NCI-H2029 (cell line): ENCODE measurements around the gene VAV1.
"Not testable (repeated sequence)": the region's sequence is repeated elsewhere in the genome, so short reads cannot be mapped to it uniquely, and the experiment has no call there.

ENCODE experiments used
- DNase-seq: peaks from one replicate; lab custom pipeline; 2025; lab: John Stamatoyannopoulos, UW

Gene VAV1

GRCh38 chr19:6819323-6819722 is 46.8 kb downstream of the VAV1 start:
- DNase-seq: no peak

- DNase-seq: no peak
Measured at GRCh38 chr19:6820237-6820636, 47.7 kb downstream of the VAV1 start.

- no peak for DNase-seq
Measured at GRCh38 chr19:6821639-6822310, 49.3 kb downstream of the VAV1 start.

GRCh38 chr19:6822311-6822670 is 49.8 kb downstream of the VAV1 start:
- DNase-seq: peak; percentile 67

- no peak for DNase-seq
Measured at GRCh38 chr19:6825076-6825774, 52.7 kb downstream of the VAV1 start.

GRCh38 chr19:6826281-6826920 is 53.9 kb downstream of the VAV1 start:
- DNase-seq: no peak

GRCh38 chr19:6828306-6828697 is 55.8 kb downstream of the VAV1 start:
- peak; percentile 34 for DNase-seq

- DNase-seq: peak; percentile 85
Measured at GRCh38 chr19:6828698-6829633, 56.5 kb downstream of the VAV1 start.

- DNase-seq: not testable (repeated sequence)
Measured at GRCh38 chr19:6829829-6830228, 57.3 kb downstream of the VAV1 start.

- DNase-seq: not testable (repeated sequence)
Measured at GRCh38 chr19:6831084-6831483, 58.6 kb downstream of the VAV1 start.

- DNase-seq: no peak
Measured at GRCh38 chr19:6832412-6832811, 59.9 kb downstream of the VAV1 start.

GRCh38 chr19:6833166-6833790 is 60.8 kb downstream of the VAV1 start:
- no peak for DNase-seq

GRCh38 chr19:6834433-6834832 is 61.9 kb downstream of the VAV1 start:
- DNase-seq: no peak

GRCh38 chr19:6835501-6835900 is 63.0 kb downstream of the VAV1 start:
- no peak for DNase-seq

- DNase-seq: no peak
Measured at GRCh38 chr19:6837525-6837924, 65.0 kb downstream of the VAV1 start.

- DNase-seq: no peak
Measured at GRCh38 chr19:6838062-6838655, 65.7 kb downstream of the VAV1 start.

GRCh38 chr19:6842871-6843607 is 70.5 kb downstream of the VAV1 start:
- DNase-seq: no peak

GRCh38 chr19:6847828-6848200 is 75.3 kb downstream of the VAV1 start:
- no peak for DNase-seq

- no peak for DNase-seq
Measured at GRCh38 chr19:6848986-6849385, 76.5 kb downstream of the VAV1 start.

GRCh38 chr19:6849876-6850275 is 77.4 kb downstream of the VAV1 start:
- DNase-seq: no peak

GRCh38 chr19:6851359-6851758 is 78.9 kb downstream of the VAV1 start:
- no peak for DNase-seq
